ENCODE data around the gene FARP2.

Gene FARP2

DNA sequence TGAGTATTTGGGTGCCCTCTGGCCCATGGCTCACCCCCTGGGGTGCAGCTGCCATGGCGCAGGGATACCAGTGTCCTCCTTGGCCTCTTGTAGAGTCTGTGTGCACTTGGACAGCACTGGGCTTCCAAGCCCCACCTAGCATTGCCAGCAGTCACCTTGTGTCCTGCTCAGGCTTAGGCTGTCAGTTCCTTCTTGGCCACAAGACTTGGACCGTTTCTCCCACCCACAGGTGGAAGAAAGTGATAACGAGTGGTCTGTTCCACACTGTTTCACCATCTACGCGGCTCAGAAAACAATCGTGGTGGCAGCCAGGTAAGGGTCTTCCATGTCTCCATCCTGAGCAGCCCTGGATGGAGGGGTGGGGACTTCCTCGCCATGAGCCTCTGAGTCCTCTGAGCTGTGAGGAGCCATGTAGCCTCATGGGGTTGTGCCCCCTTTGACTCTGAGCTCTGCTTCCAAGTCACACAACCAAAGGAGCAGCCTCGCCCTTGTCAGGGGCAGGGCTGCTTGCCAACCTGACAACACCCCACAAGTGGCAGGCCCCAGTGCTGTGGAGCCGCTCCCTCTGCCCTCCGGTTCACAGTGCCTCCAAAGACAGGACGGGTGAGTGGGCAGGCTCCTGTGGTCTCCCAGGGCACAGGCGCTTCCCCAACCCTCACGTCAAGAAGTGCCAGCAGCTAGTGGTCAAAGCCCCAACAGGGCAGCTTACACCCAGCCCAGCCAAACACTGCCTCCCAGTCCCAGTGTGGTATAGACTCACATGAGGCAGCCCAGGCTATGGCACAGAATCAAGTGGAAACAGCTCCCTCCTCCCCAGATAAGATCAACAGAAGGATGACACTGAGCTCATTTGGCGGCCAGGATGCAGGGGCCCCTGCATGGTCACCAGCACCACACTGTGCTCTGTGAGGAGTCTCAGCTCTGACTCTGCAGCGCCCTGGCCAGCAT lies 133.9 kb downstream of the FARP2 start:
- no peak for DNase-seq (ENCODE audit: low read depth)

DNA sequence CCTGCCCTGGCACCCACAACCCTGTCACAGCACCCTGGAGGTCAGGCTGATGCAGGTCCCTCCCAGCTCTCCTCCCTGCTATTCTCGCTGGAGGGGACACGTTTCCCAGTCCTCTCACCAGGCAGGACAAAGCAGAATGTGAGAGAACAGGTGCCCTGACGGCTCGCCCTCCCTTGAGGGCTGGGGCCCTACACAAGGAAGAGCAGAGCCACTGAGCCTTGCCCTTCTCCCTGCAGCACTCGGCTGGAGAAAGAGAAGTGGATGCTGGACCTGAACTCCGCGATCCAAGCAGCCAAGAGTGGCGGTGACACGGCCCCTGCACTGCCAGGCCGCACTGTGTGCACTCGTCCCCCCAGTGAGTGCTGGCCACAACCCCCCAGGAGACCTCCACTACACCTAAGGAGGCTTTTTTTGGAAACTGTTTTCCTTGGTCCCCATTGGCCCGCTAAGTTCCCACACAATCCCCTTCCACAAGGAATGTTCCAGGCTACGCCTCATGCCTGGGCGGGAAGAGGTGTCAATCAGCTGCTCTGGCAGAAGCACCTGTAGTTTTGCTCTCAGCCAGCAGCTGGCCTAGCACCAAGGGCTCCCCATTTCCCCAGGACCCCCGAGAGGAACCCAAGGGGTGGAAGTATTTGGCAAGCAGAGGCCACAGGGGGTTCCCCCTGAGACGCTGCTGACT lies 134.9 kb downstream of the FARP2 start:
- DNase-seq (ENCODE audit: low read depth): no peak

GRCh38 chr2:241491549-241492173 lies 135.6 kb downstream of the FARP2 start:
- no peak for DNase-seq (ENCODE audit: low read depth)

GRCh38 chr2:241492174-241492565 lies 136.1 kb downstream of the FARP2 start:
- no peak for DNase-seq (ENCODE audit: low read depth)

DNA sequence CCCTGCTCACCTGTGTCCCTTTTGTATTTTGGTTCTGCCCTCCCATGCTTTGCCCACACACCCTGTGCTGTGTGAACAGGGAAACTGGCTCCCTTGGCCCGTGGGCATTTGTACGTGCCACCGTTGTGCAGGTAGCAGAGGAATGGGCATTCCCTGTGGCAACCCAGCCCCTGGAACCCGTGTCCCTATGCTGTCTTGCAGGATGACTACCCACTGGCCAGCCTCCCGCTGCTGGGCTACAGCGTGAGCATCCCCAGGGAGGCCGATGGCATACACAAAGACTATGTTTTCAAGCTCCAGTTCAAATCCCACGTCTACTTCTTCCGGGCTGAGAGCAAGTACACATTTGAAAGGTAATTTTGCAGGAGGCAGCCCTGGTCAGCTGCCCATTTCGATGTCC lies 137.0 kb downstream of the FARP2 start:
- no peak for DNase-seq (ENCODE audit: low read depth)

DNA sequence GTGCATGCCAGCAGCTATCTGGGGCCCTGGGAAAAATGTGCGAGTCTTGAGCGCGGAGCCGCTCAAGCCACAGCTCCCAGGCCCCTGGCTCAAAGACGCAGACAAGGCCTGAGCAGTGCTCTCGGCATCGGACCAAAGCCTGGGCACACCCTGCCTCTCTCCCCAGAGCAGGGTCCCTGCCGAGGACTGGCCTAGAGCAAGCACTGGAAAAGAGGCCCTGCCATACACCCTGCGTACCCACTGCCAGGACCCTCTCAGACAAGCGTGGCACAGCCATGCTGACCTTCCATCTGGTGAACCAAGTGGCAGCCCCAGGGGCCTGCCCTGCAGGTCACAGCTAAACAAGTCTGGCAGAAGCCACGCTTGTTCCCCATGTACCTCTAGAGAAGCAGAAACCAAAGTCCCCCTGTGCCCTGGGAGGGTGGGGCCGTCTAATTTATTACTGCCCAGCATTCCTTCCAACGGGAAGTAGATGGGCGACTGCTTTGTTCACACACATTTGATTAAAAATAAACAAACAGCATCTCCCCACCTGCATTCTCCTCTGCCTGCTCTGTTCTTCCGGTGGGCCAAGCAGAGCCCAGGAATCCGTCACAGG lies 138.3 kb downstream of the FARP2 start:
- no peak for DNase-seq (ENCODE audit: low read depth)

GRCh38 chr2:241495172-241496002 lies 139.3 kb downstream of the FARP2 start:
- no peak for DNase-seq (ENCODE audit: low read depth)

GRCh38 chr2:241496003-241496707 lies 140.1 kb downstream of the FARP2 start:
- DNase-seq (ENCODE audit: low read depth): no peak

- DNase-seq (ENCODE audit: low read depth): no peak
Observed at GRCh38 chr2:241496904-241497877, 141.1 kb downstream of the FARP2 start.

GRCh38 chr2:241498115-241499070 lies 142.3 kb downstream of the FARP2 start:
- no peak for DNase-seq (ENCODE audit: low read depth)

DNA sequence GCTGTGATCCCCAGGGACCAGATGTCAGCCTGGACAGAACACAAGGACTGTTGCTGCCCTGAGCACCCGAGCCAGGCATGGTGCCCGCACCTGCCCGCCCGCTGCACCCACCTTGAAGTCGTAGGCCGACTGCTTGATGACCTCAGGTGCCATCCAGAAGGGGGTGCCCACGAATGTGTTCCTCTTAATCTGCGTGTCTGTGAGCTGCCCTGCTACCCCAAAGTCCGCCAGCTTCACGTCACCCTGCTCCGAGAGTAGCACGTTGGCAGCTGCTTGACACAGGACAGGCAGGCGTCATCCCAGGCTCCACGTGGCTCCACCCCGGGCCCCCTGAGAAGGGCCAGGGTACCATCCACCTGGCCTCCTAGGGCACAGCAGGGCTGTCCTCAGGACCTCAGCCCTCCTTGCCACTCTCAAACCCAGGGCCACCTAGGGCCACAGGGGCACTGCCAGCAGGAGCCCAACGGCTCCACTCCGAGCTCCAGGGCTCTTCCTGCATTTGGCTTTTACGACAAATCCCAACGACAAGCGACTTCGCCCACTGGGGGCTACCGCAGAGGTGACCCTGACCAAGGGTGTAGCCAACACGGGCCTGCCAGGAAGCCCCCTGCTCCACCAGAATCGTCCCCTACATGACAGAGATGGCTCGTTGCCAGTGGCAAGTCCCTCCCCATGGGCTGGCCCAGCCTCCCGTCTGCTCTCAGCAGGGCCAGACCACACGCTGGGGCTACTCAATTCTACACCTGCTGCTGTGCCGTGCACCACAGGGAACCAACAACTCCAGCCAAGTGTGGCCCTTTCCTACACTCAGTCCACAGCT lies 143.3 kb downstream of the FARP2 start:
- DNase-seq (ENCODE audit: low read depth): no peak

DNA sequence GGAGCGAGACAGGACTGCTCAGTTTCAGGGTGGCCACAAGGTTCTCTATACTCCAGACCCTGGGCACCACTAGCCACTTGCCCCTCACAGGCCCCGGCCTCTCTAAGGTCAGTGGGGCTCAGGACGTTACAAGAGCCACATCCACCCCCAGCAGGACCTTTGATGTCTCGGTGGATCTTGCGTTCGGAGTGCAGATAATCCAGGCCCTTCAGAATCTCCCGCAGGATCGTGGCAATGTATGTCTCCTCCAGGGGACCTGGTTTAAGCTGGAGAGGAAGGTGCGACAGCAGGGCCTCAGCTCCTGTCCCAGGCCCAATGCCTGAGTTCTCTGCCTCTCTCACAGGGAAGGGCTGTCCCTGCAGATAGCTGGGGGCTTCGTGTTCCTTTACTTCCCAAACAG lies 143.9 kb downstream of the FARP2 start:
- DNase-seq (ENCODE audit: low read depth): no peak

GRCh38 chr2:241500431-241500975 lies 144.4 kb downstream of the FARP2 start:
- DNase-seq (ENCODE audit: low read depth): no peak

GRCh38 chr2:241501099-241501541 lies 145.0 kb downstream of the FARP2 start:
- DNase-seq (ENCODE audit: low read depth): no peak

GRCh38 chr2:241501551-241501950 lies 145.5 kb downstream of the FARP2 start:
- DNase-seq (ENCODE audit: low read depth): no peak

- no peak for DNase-seq (ENCODE audit: low read depth)
Observed at GRCh38 chr2:241502281-241502680, 146.2 kb downstream of the FARP2 start.

DNA sequence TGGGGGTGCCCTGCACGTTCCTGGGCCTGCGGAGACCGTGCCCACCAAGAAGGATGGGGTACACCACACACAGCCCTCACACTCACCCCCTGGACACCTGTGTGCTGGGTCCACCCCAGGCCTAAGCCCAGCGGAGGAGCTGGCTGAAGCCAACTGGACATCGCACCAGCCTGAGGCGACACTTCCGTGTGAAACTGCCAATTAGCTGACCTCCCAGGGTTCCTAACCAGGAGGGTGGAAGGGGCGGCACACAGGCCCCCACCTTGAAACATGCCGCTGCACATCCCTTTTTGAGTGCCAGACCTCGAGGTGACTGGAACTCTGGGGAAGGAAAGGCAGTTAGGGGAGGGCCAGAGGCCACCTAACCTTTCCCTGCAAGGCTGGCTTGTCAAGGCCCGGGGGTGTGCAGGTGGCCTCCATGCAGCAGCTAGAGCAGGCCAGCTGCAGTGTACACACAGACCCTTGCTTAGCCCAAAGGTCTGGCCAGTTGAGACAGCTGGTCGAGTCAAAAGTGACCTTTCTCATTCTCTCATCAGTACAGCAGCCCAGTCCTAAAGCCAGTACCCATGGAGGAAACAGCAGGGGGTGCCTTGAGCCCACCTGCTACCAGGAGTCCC lies 147.8 kb downstream of the FARP2 start:
- no peak for DNase-seq (ENCODE audit: low read depth)

All from fibroblast of gingiva (primary cell).